Loucy (cell line): ENCODE data around the gene SLC39A8.

Experiments
- CTCF ChIP-seq: fragments of 200-600 bp; sonication (generic); conservative IDR thresholded peaks from 2 replicates; pipeline ENCODE4 v1.5.1; 2014; ENCODE audit warnings: mild to moderate bottlenecking, antibody characterized with exemption, low read length
- EZH2phosphoT487 ChIP-seq: fragments of 200-600 bp; IDR thresholded peaks from 2 replicates; pipeline ENCODE4 v1.6.1; 2018; ENCODE audit warnings: antibody characterized with exemption, mild to moderate bottlenecking, moderate library complexity, borderline replicate concordance

GRCh38 chr4:102316585-102316984 lies 28.7 kb downstream of the SLC39A8 start:
- TF ChIP-seq CTCF (no peak), EZH2phosphoT487 (no peak)
